T-helper 1 cell (primary cell): ENCODE results near the gene OSGEP.

ENCODE experiments used
- DNase-seq, 5 donors: peaks; one replicate each; pipeline ENCODE4 v3.0.0-alpha.2; 2012 to 2020

The OSGEP gene

DNA sequence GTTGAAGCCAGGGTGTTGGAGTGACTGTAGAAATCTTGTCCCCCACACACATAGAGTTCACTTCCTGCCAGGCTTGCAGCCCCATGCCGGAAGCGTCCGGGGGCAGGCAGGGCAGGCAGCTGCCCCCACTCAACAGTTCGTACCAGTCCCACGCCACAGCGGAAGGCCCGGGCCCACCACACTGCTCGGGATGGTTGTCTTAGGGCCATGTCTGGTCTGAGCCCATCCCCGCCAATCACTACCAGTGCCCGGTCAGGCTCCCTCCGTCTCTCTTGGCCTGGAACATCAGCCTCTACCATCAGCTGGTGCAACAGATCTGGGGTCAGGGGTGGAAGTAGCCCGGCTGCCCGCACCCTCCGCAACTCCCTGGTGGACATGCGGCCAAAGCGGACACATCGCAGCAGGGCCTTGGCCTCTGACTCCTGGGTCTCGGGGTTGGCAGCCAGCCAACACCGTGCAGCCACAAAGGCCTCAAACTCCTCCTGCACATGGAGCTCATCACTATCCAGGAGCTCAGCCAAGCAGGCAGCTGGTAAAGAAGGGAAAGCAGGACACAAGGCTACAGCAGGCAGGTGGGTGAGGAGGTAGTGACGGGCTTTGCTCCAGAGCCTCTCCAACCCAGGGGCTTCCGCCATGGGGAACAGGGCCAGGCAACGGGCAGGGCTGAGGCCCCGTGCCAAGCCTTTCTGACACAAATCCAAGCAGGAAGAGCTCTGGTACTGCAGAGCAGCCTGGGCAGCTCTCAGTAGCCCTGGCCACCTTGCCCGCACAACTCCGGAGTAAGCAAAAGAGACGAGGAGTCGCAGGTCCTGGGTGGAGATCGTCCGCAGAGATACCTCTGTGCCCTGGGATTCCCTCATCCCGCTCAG is 24.6 kb downstream of the OSGEP start:
- DNase-seq = no peak

DNA sequence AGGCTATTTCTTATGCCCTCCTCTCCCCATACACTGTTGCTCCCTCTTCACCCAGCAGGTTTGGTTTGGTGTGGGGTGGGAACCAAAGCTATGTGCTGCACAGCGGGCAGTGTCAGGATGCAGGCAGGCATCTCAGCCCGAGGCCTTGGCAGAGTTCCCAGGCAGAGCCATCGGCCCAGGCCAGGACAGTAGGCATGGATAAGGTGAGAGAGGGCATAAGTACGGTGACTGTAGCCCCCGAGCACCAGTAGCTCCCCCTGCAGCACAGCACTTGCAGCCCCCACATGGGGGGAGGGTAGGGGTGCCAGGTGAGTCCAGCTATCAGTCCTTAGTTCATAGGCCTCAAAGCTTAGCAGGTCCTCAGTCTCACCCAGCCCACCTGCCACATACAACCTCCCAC is 25.8 kb downstream of the OSGEP start:
- DNase-seq = no peak

DNA sequence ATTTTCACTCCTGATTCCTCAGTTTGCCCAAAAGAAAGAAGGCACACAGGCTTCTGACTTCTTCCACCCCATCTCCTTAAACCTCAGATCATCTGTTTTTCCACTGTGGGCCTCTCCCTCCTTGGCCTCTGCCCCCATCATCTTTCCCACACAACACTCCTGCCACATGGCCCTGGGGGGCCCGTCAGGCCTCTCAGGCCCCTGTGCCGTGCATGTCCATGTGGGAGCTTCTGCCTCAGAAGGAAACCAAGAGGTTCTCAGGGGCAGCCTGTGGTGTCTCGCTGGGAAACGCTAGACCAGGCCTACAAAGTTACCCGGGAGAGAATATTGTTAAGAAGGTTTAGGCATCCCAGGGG is 26.6 kb downstream of the OSGEP start:
- DNase-seq = no peak

DNA sequence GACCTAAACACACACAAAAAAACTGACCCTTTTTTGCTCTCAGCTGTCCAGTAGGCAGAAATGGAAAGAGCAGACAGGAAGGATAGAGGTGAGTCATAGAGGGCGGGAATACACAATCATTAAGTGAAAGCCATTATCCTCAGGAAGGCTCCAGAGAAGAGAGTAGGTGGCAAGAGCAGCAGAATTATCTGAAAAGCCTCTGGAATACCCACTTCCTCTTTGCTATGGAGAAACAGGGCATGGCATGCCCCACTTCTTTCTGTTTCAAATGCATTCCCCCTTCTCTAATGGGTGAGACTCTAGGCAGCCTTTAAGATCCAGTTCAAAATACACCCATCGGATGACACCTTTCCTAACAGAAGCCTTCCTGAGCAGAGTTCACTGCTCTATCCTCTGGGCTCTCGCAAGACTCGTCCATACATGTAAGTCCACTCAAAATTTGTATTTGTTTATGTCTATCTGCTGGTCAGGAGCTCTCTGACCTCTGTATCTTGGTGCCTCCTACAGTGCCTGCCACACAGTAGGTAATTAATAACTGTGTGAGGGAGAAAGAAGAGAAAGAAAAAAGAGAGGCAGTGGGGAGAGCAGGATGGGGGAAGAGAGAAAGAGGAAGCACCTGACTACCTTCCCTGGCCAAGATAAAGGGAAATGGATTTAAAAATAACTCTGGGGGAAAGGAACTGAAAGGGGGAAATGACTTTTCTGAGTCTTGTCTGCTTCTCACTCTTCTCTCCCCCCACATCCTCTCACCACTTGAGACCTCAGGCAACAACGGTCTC is 27.2 kb downstream of the OSGEP start:
- peak in 1 of 5 donors; percentile 32 for DNase-seq

DNA sequence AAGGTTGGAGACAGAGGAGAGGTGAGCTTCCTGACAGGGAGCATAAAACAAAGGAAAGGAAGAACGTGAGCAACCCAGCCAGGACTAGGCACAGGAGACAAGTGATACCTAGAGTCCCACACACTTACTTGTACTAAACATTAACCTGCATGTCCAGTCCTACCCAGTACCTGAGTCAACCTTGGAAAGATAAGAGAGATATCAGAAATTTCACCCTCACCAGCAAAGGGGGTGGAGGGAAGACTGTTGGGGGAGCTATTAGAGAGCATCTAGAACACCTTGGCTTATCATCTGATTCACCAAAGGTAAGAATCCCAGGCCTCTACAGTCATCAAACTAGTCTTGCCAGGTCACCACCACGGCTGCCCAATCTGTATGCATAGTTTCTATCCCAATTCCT is 29.8 kb downstream of the OSGEP start:
- DNase-seq = no peak

DNA sequence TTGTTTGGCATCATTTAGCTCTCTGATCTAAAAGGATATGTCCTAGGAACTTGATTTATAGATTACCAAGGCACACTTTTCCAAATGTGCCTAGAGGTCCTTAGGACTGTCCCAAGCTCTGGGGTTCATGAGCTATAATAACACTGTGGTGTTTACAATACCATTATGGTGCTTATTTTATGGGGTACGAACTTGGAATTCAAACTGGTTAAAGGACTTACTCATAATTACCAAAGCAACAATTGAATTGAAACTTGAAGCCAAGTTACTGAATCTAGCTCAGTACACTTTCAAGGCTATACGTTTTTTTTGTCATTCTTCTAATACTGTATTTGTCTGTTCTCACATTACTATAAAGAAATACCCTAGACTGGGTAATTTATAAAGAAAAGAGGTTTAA is 31.7 kb downstream of the OSGEP start:
- no peak for DNase-seq

DNA sequence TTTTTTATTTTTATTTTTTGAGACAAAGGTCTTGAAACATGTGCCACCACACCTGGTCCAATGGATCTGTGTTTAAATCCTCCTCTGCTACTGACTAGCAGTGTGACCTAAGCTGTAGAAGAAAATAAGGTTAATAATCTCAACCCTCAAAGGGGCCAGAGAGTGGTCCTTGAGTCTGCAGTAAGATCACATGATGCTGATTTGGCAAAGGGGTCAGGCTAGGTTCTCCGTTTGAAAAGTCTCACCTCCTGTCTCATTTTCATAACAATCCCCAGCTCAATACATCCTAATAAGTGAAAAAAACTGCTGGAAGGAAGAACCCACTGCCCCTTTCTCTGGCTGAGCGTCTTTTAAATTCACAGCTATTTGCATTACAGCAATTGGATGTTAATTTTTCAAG is 33.3 kb downstream of the OSGEP start:
- no peak for DNase-seq

DNA sequence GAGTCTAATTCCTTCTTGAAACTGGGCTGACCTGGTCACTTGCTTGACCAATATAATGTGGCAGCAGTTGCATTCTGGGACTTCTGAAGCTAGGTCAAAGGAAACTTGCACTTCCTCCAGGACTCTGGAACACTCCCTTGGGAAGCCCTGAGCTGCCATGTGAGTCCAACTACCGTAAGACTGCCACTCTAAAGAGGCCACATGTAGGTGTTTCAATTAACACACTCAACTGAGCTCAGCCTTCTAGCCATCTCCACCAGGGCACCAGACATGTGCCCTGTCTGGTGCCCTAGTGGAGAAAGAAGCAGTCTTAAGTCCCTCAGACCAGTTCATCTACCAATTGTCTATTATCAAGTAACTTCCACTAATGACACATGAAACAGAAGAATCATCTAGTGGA is 35.2 kb downstream of the OSGEP start:
- DNase-seq = no peak

DNA sequence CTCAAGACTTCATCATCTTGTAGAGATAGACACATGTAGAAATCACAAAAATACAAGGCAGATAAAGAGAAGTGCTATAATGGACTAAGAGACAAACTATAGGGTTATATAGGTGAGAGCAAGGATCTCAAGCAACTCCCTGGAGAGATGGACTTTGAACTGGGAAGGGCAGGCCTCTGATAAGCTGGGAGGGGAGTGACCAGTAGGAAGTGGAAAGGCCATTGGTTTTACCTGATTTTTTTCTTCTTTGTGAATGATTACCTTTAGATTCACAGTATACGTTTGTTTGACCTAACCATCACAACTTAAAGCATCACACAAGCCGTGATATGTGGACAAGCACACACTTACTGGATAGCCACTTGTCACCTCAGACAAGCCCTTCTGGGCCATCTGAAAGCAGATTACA is 36.1 kb downstream of the OSGEP start:
- no peak for DNase-seq

DNA sequence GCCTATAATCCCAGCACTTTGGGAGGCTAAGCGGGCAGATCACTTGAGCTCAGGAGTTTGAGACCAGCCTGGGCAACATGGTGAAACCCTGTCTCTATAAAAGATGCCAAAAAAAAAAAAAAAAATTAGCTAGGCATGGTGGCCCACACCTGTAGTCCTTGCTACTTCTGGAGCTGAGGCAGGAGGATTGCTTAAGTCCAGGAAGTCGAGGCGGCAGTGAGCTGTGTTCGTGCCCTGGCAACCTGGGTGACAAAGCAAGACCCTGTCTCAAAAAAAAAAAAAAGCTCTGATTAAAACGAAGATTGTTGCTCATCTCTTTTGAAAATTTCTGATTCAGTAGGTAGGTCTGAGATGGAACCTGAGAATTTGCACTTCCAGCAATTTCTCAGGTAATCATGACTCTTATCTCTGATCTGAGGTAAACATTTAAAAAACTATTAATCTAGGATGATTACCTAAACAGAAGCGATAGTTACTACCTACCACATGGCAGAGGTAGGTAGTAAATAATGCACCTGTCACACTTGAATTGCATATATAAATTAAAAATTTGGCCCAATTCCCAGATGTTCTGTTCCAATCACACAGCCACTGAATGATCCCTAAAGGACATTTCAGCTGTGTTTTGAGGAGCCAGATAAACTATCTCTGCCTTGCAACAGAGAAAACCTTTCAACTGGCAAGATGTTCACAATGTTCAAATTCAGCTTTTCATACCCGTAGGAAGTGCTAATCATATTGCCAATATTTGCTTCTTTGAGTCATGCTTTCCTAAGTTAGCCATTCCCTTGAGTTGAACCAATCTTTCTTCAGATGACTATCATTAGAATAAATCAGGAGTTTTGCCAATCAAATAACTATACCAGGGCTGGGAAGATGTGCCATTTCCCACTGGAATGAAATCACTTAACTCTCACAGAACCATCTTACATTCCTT is 37.1 kb downstream of the OSGEP start:
- no peak for DNase-seq

DNA sequence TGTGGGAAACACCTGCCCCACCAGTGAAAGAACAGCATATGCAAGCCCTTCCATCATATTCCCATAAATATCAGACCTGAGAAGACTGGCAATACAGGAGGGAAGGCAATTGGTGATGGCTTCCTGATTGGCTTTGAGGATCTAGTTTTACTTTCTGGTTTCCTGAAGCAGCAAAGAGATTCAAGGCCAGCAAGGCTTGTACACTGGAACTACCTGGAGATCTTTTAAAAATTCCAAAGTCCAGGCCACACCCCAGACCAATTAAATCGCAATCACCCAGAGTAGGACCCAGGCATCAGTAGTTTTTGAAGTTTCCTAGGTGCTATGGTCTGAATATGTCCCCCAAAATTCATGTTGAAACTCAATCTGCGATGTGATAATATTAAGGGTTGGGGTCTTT is 38.4 kb downstream of the OSGEP start:
- no peak for DNase-seq

DNA sequence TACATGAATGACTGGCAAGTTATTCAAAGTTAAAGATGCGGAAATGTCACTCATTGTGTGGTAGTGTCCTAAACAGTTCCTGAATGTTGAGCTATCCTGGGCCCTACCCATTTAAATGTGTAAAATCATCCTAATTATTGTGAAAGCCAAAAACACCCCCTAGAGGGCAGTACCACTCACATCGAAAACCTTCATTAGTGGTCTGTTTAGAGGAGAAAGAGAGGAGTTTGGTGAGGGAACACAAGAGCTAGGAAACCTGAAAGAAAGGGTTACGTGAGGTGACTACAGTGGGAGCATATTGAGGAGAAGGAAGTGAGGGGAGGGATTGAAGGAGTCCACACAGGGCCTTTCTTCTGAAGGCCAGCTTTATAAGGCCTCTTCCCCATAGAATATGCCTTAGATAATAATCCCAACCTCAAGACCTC is 38.8 kb downstream of the OSGEP start:
- peak in 2 of 5 donors; percentile 22 to 64 for DNase-seq

DNA sequence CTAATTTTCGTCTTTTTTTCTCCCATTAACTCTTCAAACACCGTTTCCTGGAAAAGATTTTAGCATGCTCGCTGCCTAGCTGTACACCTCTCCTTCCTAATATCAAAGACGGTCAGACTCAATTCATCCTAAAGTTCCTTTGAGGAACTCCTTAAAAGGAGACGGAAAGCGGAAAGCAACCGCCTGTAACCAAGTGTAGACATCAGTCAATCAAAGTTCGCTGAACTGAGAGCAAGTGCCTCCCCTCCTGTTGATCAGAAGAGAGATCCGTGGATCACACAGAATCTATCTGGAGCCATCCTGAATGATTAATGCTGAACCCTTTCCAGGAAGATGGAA is 40.9 kb downstream of the OSGEP start:
- peak in 2 of 5 donors; percentile 11 to 53 for DNase-seq

DNA sequence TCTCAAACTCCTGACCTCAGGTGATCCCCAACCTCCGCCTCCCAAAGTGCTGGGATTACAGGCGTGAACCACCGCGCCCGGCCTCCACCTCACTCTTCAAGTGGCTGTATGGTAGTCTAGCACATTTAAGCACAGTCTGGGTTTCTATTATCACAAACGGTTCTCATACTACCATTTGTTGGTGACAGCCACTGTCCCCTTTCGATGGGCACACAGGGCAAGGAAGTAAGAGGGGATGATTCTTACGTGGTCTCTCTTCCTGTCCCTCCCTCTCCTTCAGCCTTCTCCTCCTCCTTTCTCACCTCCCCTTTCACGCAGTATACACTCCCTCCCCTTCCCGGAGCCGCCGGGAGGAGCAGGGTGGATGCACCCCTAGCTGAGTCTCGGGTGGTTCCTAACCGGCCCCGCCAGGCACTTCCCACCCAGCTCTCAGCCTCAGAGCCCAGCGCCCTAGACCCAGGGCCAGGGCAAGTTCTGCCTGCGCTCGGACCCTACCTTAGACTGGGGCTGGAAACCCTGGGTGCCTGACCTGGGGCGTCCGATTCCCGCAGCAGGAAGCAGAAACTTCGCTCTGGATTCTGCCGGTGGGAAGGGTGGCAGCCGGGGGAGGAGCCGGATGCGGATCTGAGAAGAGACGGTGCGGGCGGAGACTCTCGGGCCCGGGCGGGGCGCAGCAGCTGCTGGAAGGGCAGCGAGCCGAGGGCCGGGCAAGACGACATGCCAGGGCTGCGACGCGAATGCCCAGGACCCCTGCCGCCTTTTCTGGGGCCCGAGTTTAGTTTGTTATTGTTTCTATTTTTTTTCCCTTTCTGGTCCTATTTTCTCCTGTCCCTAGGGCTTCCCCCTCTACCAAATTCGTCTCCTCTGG is 41.5 kb downstream of the OSGEP start, which contains the start of gene TEP1:
TEP1 (minus strand) TSS at position 626 of the 868 bp plus-strand sequence. CDS start 5,062 bp downstream, outside the sequence.
- peak; percentile 52 to 78 (median 67) for DNase-seq

DNA sequence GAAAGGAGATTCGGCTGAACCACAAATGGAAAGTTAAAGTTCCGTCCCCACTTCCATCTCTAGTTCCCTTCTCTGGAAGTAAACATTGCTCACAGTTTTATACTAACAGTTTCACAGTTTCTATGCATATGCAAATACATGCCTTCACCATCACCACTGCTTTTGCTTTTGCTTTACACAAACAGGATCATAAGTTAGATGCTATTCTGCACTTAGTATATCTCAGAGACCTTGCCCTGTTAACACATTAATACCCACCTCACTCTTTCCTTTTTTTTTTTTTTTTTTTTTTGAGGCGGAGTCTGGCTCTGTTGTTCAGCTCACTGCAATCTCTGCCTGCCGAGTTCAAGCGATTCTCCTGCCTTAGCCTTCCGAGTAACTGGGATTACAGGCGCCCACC is 42.2 kb downstream of the OSGEP start:
- DNase-seq = peak in 1 of 5 donors; percentile 42

DNA sequence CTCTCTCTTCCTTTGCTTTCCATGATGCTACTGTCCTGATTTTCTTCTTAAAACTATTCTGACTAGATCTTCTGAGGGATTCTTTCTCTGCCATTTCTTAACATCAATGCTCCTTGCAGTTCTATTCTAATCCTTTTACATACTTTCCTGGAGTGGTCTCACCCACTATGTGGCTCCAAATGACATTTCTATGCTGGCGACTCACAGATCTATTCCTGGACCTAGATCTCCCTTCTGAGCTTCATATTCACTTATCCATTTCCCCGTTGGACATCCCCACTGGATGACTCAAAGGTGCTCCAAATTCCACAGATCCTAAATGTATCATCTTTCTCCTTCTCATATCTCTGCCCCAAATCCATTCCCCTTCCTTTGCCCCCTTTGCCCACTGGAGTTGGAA is 45.4 kb downstream of the OSGEP start:
- DNase-seq = no peak

DNA sequence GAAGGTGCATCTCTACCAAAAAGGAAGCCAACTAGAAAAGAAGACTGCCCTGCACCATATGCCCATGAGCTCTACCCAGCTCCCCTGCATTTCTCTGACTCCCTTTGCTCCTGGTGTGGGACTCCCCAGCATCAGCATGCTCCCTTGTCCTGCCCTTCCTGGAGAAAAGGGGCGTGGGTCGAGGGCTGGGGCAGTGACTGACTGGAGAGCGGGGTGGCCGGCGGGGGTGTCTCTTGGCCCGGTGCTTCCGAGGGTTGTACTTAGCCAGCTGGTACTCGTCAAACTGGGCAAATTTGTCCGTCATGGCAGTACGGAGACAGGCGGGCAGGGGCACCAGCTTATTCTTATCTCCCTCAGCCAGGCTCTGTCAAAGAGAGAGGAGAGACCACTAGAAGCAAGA is 51.1 kb downstream of the OSGEP start:
- no peak for DNase-seq

DNA sequence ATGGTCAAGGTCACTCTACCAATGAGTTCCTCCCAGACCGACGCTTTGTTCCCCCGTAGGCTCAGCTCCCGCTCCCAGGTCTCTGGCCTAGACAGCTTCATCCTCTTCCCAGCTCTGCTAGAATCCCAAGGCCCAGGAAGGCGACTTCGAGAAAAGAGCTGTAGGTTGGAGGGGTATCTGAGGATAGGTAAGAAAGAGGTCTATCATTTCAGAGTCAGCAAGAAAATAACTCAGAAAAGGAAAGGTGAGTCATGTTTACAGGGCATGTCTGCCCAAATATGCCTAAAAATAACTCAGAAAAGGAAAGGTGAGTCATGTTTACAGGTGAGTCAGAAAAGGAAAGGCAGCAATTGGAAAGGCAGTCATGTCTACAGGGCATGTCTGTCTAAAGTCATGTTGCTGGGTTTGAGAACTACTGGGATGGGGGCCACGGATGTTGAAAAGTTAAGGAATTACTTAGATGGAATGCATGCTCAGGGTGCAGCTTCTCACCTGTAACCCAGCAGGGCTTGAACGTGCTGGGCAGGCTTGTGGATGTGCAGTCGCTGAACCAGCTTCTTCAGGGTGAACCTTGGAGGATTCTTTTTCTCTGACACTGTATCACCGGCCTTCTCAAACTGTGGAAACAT is 53.5 kb downstream of the OSGEP start:
- DNase-seq = peak in 1 of 5 donors; percentile 27

DNA sequence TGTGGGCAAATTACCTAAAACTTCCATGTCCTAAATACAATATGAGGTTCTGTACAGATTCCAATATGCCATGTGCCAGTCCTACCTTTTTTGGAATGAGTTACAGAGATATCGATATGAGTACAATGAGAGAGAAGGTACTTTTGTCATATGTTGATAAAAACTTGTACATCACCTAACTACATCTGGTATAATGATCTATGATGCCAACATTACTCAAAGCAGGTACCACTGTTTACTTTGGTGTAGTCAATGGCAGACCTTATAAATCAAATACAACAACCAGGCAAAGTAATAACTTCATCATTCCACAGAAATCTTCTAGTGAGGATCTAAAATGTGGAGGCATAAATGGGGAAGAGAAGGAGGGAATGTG is 54.0 kb downstream of the OSGEP start:
- no peak for DNase-seq

DNA sequence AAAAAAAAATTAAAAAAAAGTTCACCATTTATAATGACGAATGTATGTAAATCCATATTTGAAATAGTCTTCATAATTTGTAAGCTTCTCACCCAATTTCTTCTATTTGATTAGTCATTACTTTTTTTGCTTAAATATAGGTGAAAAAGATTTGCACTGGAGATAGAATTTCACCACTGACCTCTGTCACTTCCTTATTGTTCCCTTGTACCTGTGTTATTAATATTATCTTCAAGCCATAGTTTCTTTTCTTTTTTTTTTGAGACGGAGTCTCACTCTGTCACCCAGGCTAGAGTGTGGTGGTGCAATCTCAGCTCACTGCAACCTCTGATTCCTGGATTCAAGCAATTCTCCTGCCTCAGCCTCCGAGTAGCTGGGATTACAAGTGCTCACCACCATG is 57.1 kb downstream of the OSGEP start:
- DNase-seq = no peak
